Ishikawa (cell line): Measurements from ENCODE around the gene PTBP3.

Experiments used
- CEBPB ChIP-seq: IDR thresholded peaks from 2 replicates; pipeline ENCODE4 v1.6.1; 2012
- EGR1 ChIP-seq: IDR thresholded peaks from 2 replicates; pipeline ENCODE4 v1.6.1; 2012
- EP300 ChIP-seq: IDR thresholded peaks from 2 replicates; pipeline ENCODE4 v1.6.1; 2012; ENCODE audit warnings: borderline replicate concordance
- MAX ChIP-seq: IDR thresholded peaks from 2 replicates; pipeline ENCODE4 v1.6.1; 2012
- RAD21 ChIP-seq: IDR thresholded peaks from 2 replicates; pipeline ENCODE4 v1.6.1; 2012; ENCODE audit warnings: low read depth
- REST ChIP-seq: IDR thresholded peaks from 2 replicates; pipeline ENCODE4 v1.6.1; 2012; ENCODE audit warnings: low read depth, mild to moderate bottlenecking
- TAF1 ChIP-seq: IDR thresholded peaks from 2 replicates; pipeline ENCODE4 v1.6.1; 2012; ENCODE audit warnings: low read depth, mild to moderate bottlenecking
- TCF12 ChIP-seq: IDR thresholded peaks from 2 replicates; pipeline ENCODE4 v1.6.1; 2012; ENCODE audit warnings: low read depth
- TEAD4 ChIP-seq: IDR thresholded peaks from 2 replicates; pipeline ENCODE4 v1.6.1; 2012
- YY1 ChIP-seq: IDR thresholded peaks from 2 replicates; pipeline ENCODE4 v1.6.1; 2012; ENCODE audit warnings: low read depth
- ZBTB7A ChIP-seq: IDR thresholded peaks from 2 replicates; pipeline ENCODE4 v1.6.1; 2012; ENCODE audit warnings: low read depth

- TF ChIP-seq EGR1 (no peak), EP300 (no peak), RAD21 (no peak), TAF1 (no peak), CEBPB (no peak), REST (no peak), ZBTB7A (no peak), MAX (no peak), TCF12 (no peak), TEAD4 (no peak), YY1 (no peak)
Observed at GRCh38 chr9:112226091-112226490, 107.3 kb downstream of the PTBP3 start.
